Caco-2 (cell line): ENCODE measurements around the gene CCR8. TPM values are rescaled to one million over a fixed set of nuclear protein-coding genes. Genes with fewer than 3 reads are reported as not detected.

Experiments
- BruUV-seq: library from RNA; stranded (reverse); fragments of 400-500 nt; replicated peaks from 2 replicates; lab custom pipeline; 2021; lab: Mats Ljungman, UMichigan
- CTCF ChIA-PET: fragments of 300-600 bp; sonication (Branson Sonifier 250); formaldehyde crosslinking; loops from one replicate; lab custom pipeline; 2022; ENCODE audit warnings: antibody characterized with exemption; lab: Charles Lee
- POLR2A ChIA-PET: fragments of 300-600 bp; sonication (Branson Sonifier 250); formaldehyde crosslinking; loops from one replicate; lab custom pipeline; 2022; ENCODE audit warnings: antibody characterized with exemption; lab: Charles Lee
- DNase-seq, 2 experiments: peaks; one replicate each; pipeline versions ENCODE4 v3.0.0 to v3.0.0-alpha.2; 2020 to 2022
- H3K27me3 ChIP-seq: replicated peaks from 2 replicates; pipeline ENCODE4 v1.6.0; 2011; ENCODE audit warnings: low read length; ENCODE audit not compliant: control insufficient read depth, insufficient read depth
- H3K36me3 ChIP-seq: 2 replicates; pipeline ENCODE4 v1.5.1; 2011; ENCODE audit warnings: low read length; ENCODE audit not compliant: control insufficient read depth, insufficient read depth
- H3K4me1 ChIP-seq: fragments of 250-450 bp; sonication (Bioruptor Pico); 2 replicates; pipeline ENCODE4 v1.5.1; 2020; ENCODE audit warnings: mild to moderate bottlenecking
- H3K4me3 ChIP-seq: 2 replicates; pipeline ENCODE4 v1.5.1; 2011; ENCODE audit warnings: low read depth, mild to moderate bottlenecking, control low read depth, low read length
- H3K9me3 ChIP-seq: fragments of 250-450 bp; sonication (Bioruptor Pico); 2 replicates; pipeline ENCODE4 v1.5.1; 2020; ENCODE audit warnings: mild to moderate bottlenecking, moderate library complexity
- H3K27ac Mint-ChIP-seq: one replicate; pipeline ENCODE4 v1.8.0; 2022; ENCODE audit warnings: mixed read lengths; ENCODE audit not compliant: unreplicated experiment
- H3K27me3 Mint-ChIP-seq: one replicate; pipeline ENCODE4 v1.8.0; 2022; ENCODE audit warnings: mixed read lengths; ENCODE audit not compliant: insufficient read depth, unreplicated experiment
- H3K36me3 Mint-ChIP-seq: one replicate; pipeline ENCODE4 v1.8.0; 2022; ENCODE audit warnings: mild to moderate bottlenecking, mixed read lengths; ENCODE audit not compliant: insufficient read depth, unreplicated experiment
- H3K4me1 Mint-ChIP-seq: one replicate; pipeline ENCODE4 v1.8.0; 2022; ENCODE audit warnings: low read depth, mixed read lengths; ENCODE audit not compliant: unreplicated experiment
- H3K4me3 Mint-ChIP-seq: one replicate; pipeline ENCODE4 v1.8.0; 2022; ENCODE audit warnings: mild to moderate bottlenecking, moderate library complexity, mixed read lengths; ENCODE audit not compliant: unreplicated experiment
- H3K9me3 Mint-ChIP-seq: one replicate; pipeline ENCODE4 v1.8.0; 2022; ENCODE audit warnings: mixed read lengths; ENCODE audit not compliant: unreplicated experiment
- intact Hi-C: fragments of 100-400 bp; cut with micrococcal nuclease; formaldehyde crosslinking; loops from one replicate; pipeline ENCODE4 v1.10.0; 2022; ENCODE audit not compliant: unreplicated experiment
- total RNA-seq: library from RNA; stranded (reverse); gene quantifications from 2 replicates; pipeline ENCODE4 v1.2.3, GENCODE V29; 2022
- TF ChIP-seq, protein P1 (sequence below), 2 experiments: fragments of 200-600 bp in 1 of 2; IDR thresholded peaks; 1 replicate in 1 of 2; 2 replicates in 1 of 2; pipeline versions ENCODE4 v1.5.1 to v1.8.0; 2011 to 2022; ENCODE audit warnings: antibody characterized with exemption in 1 of 2, control low read depth in 1 of 2, inconsistent platforms in 1 of 2, low read depth in 1 of 2, low read length in 1 of 2, mild to moderate bottlenecking in 1 of 2, moderate library complexity in 1 of 2; ENCODE audit not compliant: insufficient read depth in 1 of 2, severe bottlenecking in 1 of 2, unreplicated experiment in 1 of 2

Gene CCR8
- total RNA-seq, 1 experiment from 2014 or later = not detected

DNA sequence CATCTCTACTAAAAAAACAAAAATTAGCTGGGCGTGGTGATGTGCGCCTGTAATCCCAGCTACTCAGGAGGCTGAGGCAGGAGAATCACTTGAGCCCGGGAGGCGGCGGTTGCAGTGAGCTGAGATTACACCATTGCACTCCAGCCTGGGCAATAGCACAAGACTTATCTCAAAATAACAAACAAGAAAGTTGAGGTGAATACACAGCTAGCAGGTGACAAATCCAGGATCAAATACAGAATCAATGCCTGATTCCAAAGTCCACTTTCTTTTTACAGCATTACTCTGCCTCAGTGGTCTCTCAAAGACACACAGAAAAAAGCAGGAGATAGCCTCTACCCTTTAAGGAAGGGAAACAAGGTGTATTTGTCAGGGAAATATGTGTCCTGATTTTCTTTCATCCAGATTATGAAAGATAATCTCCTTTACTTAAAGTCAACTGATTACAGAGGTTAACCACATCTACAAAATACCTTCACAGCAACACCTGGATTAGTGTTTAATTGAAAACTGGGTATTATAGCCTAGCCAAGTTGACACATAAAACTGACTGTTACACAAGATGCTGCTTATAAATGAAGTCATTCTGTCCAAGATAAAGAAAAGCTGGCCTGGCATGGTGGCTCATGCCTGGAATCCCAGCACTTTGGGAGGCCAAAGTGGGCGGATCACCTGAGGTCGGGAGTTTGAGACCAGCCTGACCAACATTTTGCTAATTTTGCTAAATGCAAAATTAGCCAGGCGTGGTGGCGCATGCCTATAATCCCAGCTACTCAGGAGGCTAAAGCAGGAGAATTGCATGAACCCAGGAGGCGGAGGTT lies 49.7 kb downstream of the CCR8 start:
- CTCF ChIA-PET = interaction anchor here (2.5 kb wide), 1 partner anchor 91 kb away, joined by 29 read pairs; no protein-coding TSS in a partner anchor
- intact Hi-C loops = loop anchor here (1.0 kb wide), 2 partner anchors 91 to 189 kb away; no protein-coding TSS in a partner anchor
- no peaks in the 10 kb centered on the region for H3K9me3 Mint-ChIP-seq
- POLR2A ChIA-PET = no interaction called here
- H3K27me3 Mint-ChIP-seq = no peaks in the 10 kb centered on the region
- no TSS peak for BruUV-seq
- DNase-seq = peak in 1 of 2 experiments; percentile 27
- no peak overlapping the region for H3K4me3 Mint-ChIP-seq
- H3K36me3 ChIP-seq = no peaks in the 10 kb centered on the region
- no peak overlapping the region for H3K4me3 ChIP-seq
- H3K27me3 ChIP-seq = no peaks in the 10 kb centered on the region
- peaks cover 12% of the 10 kb centered on the region for H3K36me3 Mint-ChIP-seq
- H3K4me1 Mint-ChIP-seq = no peaks in the 10 kb centered on the region
- peaks cover 15% of the 10 kb centered on the region for H3K4me1 ChIP-seq
- TF ChIP-seq, protein P1, sequence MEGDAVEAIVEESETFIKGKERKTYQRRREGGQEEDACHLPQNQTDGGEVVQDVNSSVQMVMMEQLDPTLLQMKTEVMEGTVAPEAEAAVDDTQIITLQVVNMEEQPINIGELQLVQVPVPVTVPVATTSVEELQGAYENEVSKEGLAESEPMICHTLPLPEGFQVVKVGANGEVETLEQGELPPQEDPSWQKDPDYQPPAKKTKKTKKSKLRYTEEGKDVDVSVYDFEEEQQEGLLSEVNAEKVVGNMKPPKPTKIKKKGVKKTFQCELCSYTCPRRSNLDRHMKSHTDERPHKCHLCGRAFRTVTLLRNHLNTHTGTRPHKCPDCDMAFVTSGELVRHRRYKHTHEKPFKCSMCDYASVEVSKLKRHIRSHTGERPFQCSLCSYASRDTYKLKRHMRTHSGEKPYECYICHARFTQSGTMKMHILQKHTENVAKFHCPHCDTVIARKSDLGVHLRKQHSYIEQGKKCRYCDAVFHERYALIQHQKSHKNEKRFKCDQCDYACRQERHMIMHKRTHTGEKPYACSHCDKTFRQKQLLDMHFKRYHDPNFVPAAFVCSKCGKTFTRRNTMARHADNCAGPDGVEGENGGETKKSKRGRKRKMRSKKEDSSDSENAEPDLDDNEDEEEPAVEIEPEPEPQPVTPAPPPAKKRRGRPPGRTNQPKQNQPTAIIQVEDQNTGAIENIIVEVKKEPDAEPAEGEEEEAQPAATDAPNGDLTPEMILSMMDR (IDR thresholded peaks at IDR 0.05; ENCODE audit: insufficient read depth in 1 of 2, low read depth in 1 of 2, low read length in 1 of 2, severe bottlenecking in 1 of 2, unreplicated experiment in 1 of 2) = no peak
- no peak overlapping the region for H3K27ac Mint-ChIP-seq
- H3K9me3 ChIP-seq = no peaks in the 10 kb centered on the region

DNA sequence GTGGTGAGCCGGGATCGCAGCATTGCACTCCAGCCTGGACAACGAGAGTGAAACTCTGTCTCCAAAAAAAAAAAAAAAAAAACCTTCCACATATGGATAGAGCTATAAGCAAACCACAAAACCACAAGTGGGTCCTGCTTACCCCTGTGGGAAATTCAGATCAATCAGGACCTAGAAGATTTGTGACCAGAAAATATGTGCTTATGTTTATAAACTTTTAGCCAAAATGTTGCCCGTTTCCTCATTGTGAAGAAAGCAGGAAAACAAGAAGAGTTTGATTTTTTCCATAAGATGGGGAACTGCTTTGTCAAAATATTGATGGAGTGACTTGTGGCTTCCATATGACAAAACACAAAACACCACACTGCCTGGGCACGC lies 50.3 kb downstream of the CCR8 start:
- BruUV-seq = no TSS peak
- intact Hi-C loops = loop anchor here (5.0 to 10.0 kb wide), 3 partner anchors 62 to 255 kb away; no protein-coding TSS in a partner anchor
- Mint-ChIP-seq H3K27me3 (no peaks in the 10 kb centered on the region), H3K27ac (no peak overlapping the region), H3K4me1 (no peaks in the 10 kb centered on the region), H3K36me3 (peaks cover 12% of the 10 kb centered on the region), H3K9me3 (no peaks in the 10 kb centered on the region), H3K4me3 (no peak overlapping the region)
- DNase-seq = no peak
- H3K9me3 ChIP-seq = no peaks in the 10 kb centered on the region
- POLR2A ChIA-PET = no interaction called here
- peaks cover 15% of the 10 kb centered on the region for H3K4me1 ChIP-seq
- CTCF ChIA-PET = interaction anchor here (2.5 kb wide), 1 partner anchor 91 kb away, joined by 29 read pairs; no protein-coding TSS in a partner anchor
- H3K4me3 ChIP-seq = no peak overlapping the region
- TF ChIP-seq, protein P1 (IDR thresholded peaks at IDR 0.05; ENCODE audit: insufficient read depth in 1 of 2, low read depth in 1 of 2, low read length in 1 of 2, severe bottlenecking in 1 of 2, unreplicated experiment in 1 of 2) = no peak
- no peaks in the 10 kb centered on the region for H3K27me3 ChIP-seq
- no peaks in the 10 kb centered on the region for H3K36me3 ChIP-seq

DNA sequence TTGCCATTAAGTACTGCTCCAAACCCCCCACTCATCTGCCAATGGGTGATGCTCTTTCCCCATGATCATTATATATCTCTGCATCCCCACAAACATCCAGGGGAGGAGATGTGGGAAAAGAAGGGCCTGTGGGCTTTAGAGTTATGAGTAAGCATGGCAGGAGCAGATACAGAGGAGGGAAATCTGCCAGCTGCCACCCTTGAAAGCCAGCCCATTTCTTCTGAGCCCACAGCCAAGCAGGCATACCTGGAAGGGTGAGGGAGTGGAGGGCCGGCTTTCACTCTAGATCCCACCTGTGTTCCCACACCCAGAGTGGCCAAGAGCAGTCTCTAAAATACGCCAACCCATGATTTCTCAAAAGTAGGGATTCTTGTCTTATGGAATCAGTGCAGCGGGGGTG lies 51.9 kb downstream of the CCR8 start:
- peaks cover 24% of the 10 kb centered on the region for H3K4me1 ChIP-seq
- intact Hi-C loops = loop anchor here (5.0 to 10.0 kb wide), 3 partner anchors 64 to 257 kb away; no protein-coding TSS in a partner anchor
- H3K27me3 Mint-ChIP-seq = no peaks in the 10 kb centered on the region
- H3K27me3 ChIP-seq = no peaks in the 10 kb centered on the region
- no peak overlapping the region for H3K4me3 Mint-ChIP-seq
- no peak overlapping the region for H3K27ac Mint-ChIP-seq
- no peaks in the 10 kb centered on the region for H3K9me3 Mint-ChIP-seq
- ChIA-PET CTCF (no interaction called here), POLR2A (no interaction called here)
- H3K4me1 Mint-ChIP-seq = peaks cover 9% of the 10 kb centered on the region
- no peak for DNase-seq
- peaks cover 20% of the 10 kb centered on the region for H3K36me3 Mint-ChIP-seq
- no peak overlapping the region for H3K4me3 ChIP-seq
- H3K9me3 ChIP-seq = no peaks in the 10 kb centered on the region
- TF ChIP-seq, protein P1 (IDR thresholded peaks at IDR 0.05; ENCODE audit: insufficient read depth in 1 of 2, low read depth in 1 of 2, low read length in 1 of 2, severe bottlenecking in 1 of 2, unreplicated experiment in 1 of 2) = no peak
- no TSS peak for BruUV-seq
- no peaks in the 10 kb centered on the region for H3K36me3 ChIP-seq

Other genes starting within 250 kb of the CCR8 start
- 42.2 and 43.6 TPM in 2 replicates for gene GORASP1, start 222.1 kb upstream of the CCR8 start, total RNA-seq
- gene TTC21A, start 222.0 kb upstream of the CCR8 start, total RNA-seq = 4.0 and 6.9 TPM in 2 replicates
- 12.6 and 13.5 TPM in 2 replicates for gene CSRNP1, start 176.1 kb upstream of the CCR8 start, total RNA-seq
- 0.14 TPM in 1 of 2 replicates, not detected in the other for gene XIRP1, start 137.1 kb upstream of the CCR8 start, total RNA-seq
- 0.61 TPM in 1 of 2 replicates, not detected in the other for gene CX3CR1, start 49.7 kb upstream of the CCR8 start, total RNA-seq
- gene SLC25A38, start 53.7 kb downstream of the CCR8 start, total RNA-seq = 33.1 and 37.7 TPM in 2 replicates
- gene RPSA, start 77.0 kb downstream of the CCR8 start, total RNA-seq = 1,548 and 1,562 TPM in 2 replicates
- 0.27 and 0.60 TPM in 2 replicates for gene MOBP, start 138.0 kb downstream of the CCR8 start, total RNA-seq